ENCODE data around the gene CTSC.
"Not testable (repeated sequence)": the region's sequence is repeated elsewhere in the genome, so short reads cannot be mapped to it uniquely, and the experiment has no call there.

The CTSC gene

DNA sequence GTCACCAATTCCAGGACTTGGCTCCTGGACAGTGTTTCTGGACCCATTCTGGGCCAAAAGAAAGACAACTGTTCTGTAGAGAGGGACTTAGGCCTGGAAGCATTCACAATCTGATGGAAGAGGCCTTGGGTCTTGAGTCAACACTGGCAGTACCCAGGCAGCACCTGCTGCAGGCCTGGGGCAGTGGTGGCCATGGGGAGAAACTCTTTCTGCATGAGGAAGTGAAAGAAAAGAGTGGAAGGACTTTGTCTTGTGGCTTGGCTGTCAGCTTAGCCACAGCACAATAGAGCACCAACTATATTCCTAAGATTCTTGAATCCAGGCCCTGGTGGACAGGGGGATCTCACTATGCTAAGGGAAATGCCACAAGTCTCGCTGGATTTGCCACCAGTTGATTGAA is 70.6 kb downstream of the CTSC start:
- TF ChIP-seq ZFX (IDR thresholded peaks at IDR 0.05; ENCODE audit: borderline replicate concordance), result no peak
- TF ChIP-seq, protein P1, sequence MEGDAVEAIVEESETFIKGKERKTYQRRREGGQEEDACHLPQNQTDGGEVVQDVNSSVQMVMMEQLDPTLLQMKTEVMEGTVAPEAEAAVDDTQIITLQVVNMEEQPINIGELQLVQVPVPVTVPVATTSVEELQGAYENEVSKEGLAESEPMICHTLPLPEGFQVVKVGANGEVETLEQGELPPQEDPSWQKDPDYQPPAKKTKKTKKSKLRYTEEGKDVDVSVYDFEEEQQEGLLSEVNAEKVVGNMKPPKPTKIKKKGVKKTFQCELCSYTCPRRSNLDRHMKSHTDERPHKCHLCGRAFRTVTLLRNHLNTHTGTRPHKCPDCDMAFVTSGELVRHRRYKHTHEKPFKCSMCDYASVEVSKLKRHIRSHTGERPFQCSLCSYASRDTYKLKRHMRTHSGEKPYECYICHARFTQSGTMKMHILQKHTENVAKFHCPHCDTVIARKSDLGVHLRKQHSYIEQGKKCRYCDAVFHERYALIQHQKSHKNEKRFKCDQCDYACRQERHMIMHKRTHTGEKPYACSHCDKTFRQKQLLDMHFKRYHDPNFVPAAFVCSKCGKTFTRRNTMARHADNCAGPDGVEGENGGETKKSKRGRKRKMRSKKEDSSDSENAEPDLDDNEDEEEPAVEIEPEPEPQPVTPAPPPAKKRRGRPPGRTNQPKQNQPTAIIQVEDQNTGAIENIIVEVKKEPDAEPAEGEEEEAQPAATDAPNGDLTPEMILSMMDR (IDR thresholded peaks at IDR 0.05), result no peak
- H3K27ac ChIP-seq, result no peak overlapping the region

- TF ChIP-seq ZFX (IDR thresholded peaks at IDR 0.05; ENCODE audit: borderline replicate concordance), result no peak
- TF ChIP-seq, protein P1 (IDR thresholded peaks at IDR 0.05), result no peak
- H3K27ac ChIP-seq, result no peak overlapping the region
Observed at GRCh38 chr11:88266157-88266556, 71.4 kb downstream of the CTSC start.

- no peak overlapping the region for H3K27ac ChIP-seq
- no peak for TF ChIP-seq ZFX (IDR thresholded peaks at IDR 0.05; ENCODE audit: borderline replicate concordance)
- TF ChIP-seq, protein P1 (IDR thresholded peaks at IDR 0.05), result no peak
Observed at GRCh38 chr11:88259431-88259830, 78.1 kb downstream of the CTSC start.

GRCh38 chr11:88252208-88252607 is 85.3 kb downstream of the CTSC start:
- H3K27ac ChIP-seq, result no peak overlapping the region
- TF ChIP-seq ZFX (IDR thresholded peaks at IDR 0.05; ENCODE audit: borderline replicate concordance), result no peak
- TF ChIP-seq, protein P1 (IDR thresholded peaks at IDR 0.05), result no peak

DNA sequence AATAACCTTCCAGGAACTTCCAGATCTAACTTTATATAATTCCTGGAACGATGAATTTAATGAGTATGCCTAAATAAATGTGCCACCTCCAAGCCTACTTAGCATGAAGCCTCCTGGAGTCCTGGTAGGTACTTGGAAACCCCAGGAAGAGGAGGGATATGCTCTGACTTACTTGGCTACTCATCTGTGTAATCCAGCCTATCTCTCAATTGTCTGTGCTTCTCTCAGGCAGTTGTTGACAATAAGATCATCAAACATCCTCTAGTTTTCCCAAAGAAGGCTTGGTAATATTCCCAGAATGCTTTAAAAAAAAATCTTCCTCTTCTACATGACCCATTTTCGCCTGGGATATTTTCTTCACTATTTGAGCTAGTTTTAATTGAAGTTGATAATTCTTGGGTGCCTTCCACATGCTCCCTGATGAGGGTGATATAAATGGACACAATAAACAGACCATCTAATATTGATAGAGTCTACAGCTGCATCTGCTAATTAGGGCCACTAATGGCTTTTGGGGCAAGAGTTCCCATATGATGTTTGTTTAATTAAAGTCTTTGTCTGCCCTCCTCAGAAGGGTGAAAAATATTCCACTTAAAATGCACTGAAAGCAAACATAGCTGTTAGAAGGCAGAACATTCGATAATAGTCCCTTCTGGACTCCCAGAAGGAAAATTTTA is 86.8 kb downstream of the CTSC start:
- no peak overlapping the region for H3K27ac ChIP-seq
- TF ChIP-seq, protein P1 (IDR thresholded peaks at IDR 0.05), result no peak
- TF ChIP-seq ZFX (IDR thresholded peaks at IDR 0.05; ENCODE audit: borderline replicate concordance), result no peak

- TF ChIP-seq, protein P1 (IDR thresholded peaks at IDR 0.05), result no peak
- no peak for TF ChIP-seq ZFX (IDR thresholded peaks at IDR 0.05; ENCODE audit: borderline replicate concordance)
- H3K27ac ChIP-seq, result no peak overlapping the region
Observed at GRCh38 chr11:88249706-88250105, 87.8 kb downstream of the CTSC start.

DNA sequence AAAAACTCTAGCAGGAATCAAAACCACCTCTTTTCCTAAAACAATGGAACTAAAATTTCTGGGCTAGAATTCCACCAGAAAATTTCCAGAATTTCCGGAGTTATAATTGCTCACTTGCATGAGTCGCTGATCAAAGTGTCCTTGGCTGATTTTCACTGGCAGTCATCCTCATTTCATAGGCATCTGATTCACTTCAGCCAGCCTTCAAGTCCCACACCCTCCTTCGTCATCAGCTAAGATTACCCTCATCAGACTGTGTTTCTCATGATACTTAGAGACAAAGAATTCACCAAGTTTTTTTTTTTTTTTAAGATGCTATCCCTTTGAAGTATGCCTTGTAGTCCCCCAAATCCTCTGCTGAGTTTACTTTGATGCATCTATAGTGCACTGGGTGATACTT is 90.8 kb downstream of the CTSC start:
- no peak for TF ChIP-seq ZFX (IDR thresholded peaks at IDR 0.05; ENCODE audit: borderline replicate concordance)
- TF ChIP-seq, protein P1 (IDR thresholded peaks at IDR 0.05), result no peak

GRCh38 chr11:88245576-88245975 is 92.0 kb downstream of the CTSC start:
- H3K27ac ChIP-seq, result not testable (repeated sequence)

More for the DNA sequence above, 90.8 kb downstream of the CTSC start:
- no peak overlapping the region for H3K27ac ChIP-seq

All from 22Rv1 (cell line).